ENCODE results near the gene RPL36AL. TPM values are rescaled to one million over a fixed set of nuclear protein-coding genes. Genes with fewer than 3 reads are reported as not detected.

The RPL36AL gene
- polyA plus RNA-seq, 2 of the 4 experiments (the other 2 are of a cell fraction): 390 to 469 TPM

GRCh38 chr14:49579841-49580240, 40.6 kb downstream of the RPL36AL start:
- ATAC-seq (peak; percentile 28 to 48; a peak in 5 of 6 replicates), FAIRE-seq (no peak), DNase-seq (ENCODE audit: low read depth in 1 of 2, low spot score in 1 of 2) (no peak)
- no peak overlapping the region for H3K4me3 ChIP-seq
- ChIA-PET CTCF (interaction anchor here (0.7 to 0.8 kb wide), 2 partner anchors 29 to 83 kb away, joined by 3 read pairs; no protein-coding TSS in a partner anchor), POLR2A (interaction anchor here (0.6 kb wide), 1 partner anchor 258 kb away, joined by 4 read pairs; no protein-coding TSS in a partner anchor)
- peaks cover 30% of the 10 kb centered on the region for H3K4me1 ChIP-seq
- TF ChIP-seq CHD2 (IDR thresholded peaks at IDR 0.05; ENCODE audit: low read length, partially characterized antibody): no peak
- no peak for TF ChIP-seq HMGXB4 (CRISPR knock-in tag; IDR thresholded peaks at IDR 0.05; ENCODE audit: borderline replicate concordance)
- TF ChIP-seq NPAS2 (CRISPR knock-in tag; IDR thresholded peaks at IDR 0.05; ENCODE audit: borderline replicate concordance): no peak
- TF ChIP-seq JUN (IDR thresholded peaks at IDR 0.05): no peak
- no peak for TF ChIP-seq ZNF302 (CRISPR knock-in tag; IDR thresholded peaks at IDR 0.05)
- no peak for TF ChIP-seq JUNB (IDR thresholded peaks at IDR 0.05)
- no peak for TF ChIP-seq KDM5A (IDR thresholded peaks at IDR 0.05)
- no peak for TF ChIP-seq MYC (IDR thresholded peaks at IDR 0.05; ENCODE audit: borderline replicate concordance, low read length)
- TF ChIP-seq HOXB5 (CRISPR knock-in tag; IDR thresholded peaks at IDR 0.05): no peak
- no peak for TF ChIP-seq GATA3 (IDR thresholded peaks at IDR 0.05; ENCODE audit: borderline replicate concordance)
- TF ChIP-seq EHMT2 (IDR thresholded peaks at IDR 0.05; ENCODE audit: low read depth): no peak
- no peaks in the 10 kb centered on the region for H3K9me3 ChIP-seq
- WGBS (ENCODE audit: missing lambda C conversion rate): 91% methylated on average over 2 of the region's 2 CpGs
- no peak overlapping the region for H3K27ac ChIP-seq
- no peak overlapping the region for H3K4me2 ChIP-seq

GRCh38 chr14:49578141-49578540, 42.3 kb downstream of the RPL36AL start:
- FAIRE-seq: no peak
- WGBS (ENCODE audit: missing lambda C conversion rate): 89% methylated on average over 1 of the region's 1 CpG
- Histone ChIP-seq H3K27ac (no peak overlapping the region), H3K4me2 (no peak overlapping the region), H3K4me1 (peaks cover 15% of the 10 kb centered on the region; the same call in 2 of the 3 replicates), H3K4me3 (no peak overlapping the region), H3K9me3 (no peaks in the 10 kb centered on the region)
- no peak for TF ChIP-seq ZSCAN20 (CRISPR knock-in tag; IDR thresholded peaks at IDR 0.05)
- TF ChIP-seq HOXB13 (CRISPR knock-in tag; IDR thresholded peaks at IDR 0.05; ENCODE audit: low read depth): no peak
- no peak for TF ChIP-seq POLR2AphosphoS2 (conservative IDR thresholded peaks at IDR 0.05; ENCODE audit: low read length)
- TF ChIP-seq KDM5A (IDR thresholded peaks at IDR 0.05): no peak
- no peak for TF ChIP-seq FOSL2 (IDR thresholded peaks at IDR 0.05)
- no peak for TF ChIP-seq FOSL2 (CRISPR knock-in tag; IDR thresholded peaks at IDR 0.05)
- TF ChIP-seq MAX (IDR thresholded peaks at IDR 0.05): no peak
- no peak for TF ChIP-seq CHD2 (IDR thresholded peaks at IDR 0.05; ENCODE audit: low read length, partially characterized antibody)
- no peak for TF ChIP-seq HEYL (CRISPR knock-in tag; IDR thresholded peaks at IDR 0.05)
- TF ChIP-seq SREBF2 (IDR thresholded peaks at IDR 0.05): no peak
- no peak for TF ChIP-seq E2F6 (IDR thresholded peaks at IDR 0.05; ENCODE audit: borderline replicate concordance, low read depth)
- no peak for TF ChIP-seq CHD4 (IDR thresholded peaks at IDR 0.05; ENCODE audit: borderline replicate concordance)
- no peak for TF ChIP-seq RARB (CRISPR knock-in tag; IDR thresholded peaks at IDR 0.05)
- TF ChIP-seq FOXS1 (CRISPR knock-in tag; IDR thresholded peaks at IDR 0.05): no peak
- no peak for TF ChIP-seq CEBPB (IDR thresholded peaks at IDR 0.05)
- TF ChIP-seq RFX5 (IDR thresholded peaks at IDR 0.05): no peak
- ATAC-seq: no peak
- no peak for DNase-seq (ENCODE audit: low read depth in 1 of 2, low spot score in 1 of 2)
- ChIA-PET POLR2A (no interaction called here), CTCF (interaction anchor here (1.3 kb wide), 1 partner anchor 9 kb away, joined by 4 read pairs; no protein-coding TSS in a partner anchor)

Data from A549 (cell line).